HEK293 (cell line): ENCODE data around the gene TTC13.

Experiments used
- CTCF ChIA-PET: fragments of 350-600 bp; formaldehyde crosslinking; extraction: SDS; loops from one replicate; lab custom pipeline; 2021; ENCODE audit warnings: antibody characterized with exemption; lab: Yijun Ruan, JAX
- POLR2A ChIA-PET: fragments of 300-600 bp; formaldehyde crosslinking; extraction: SDS; loops from one replicate; lab custom pipeline; 2020; ENCODE audit warnings: antibody characterized with exemption, inconsistent platforms; lab: Yijun Ruan, JAX
- H3K27ac ChIP-seq: fragments of 200-500 bp; sonication (Bioruptor generic); 2 replicates; pipeline ENCODE4 v1.5.1; 2014; ENCODE audit warnings: low read depth, low read length, control low read depth, inconsistent platforms; ENCODE audit errors: extremely low read depth
- H3K36me3 ChIP-seq, 2 experiments: fragments of 200-500 bp in 1 of 2; sonication (Bioruptor generic) in 1 of 2; 1 replicate in 1 of 2; 2 replicates in 1 of 2; pipeline ENCODE4 v1.5.1; 2014 to 2017; ENCODE audit warnings: inconsistent platforms in 2 of 2, low read length in 2 of 2; ENCODE audit not compliant: control insufficient read depth in 2 of 2, insufficient read depth in 1 of 2
- H3K4me1 ChIP-seq: fragments of 200-500 bp; sonication (Bioruptor generic); 2 replicates; pipeline ENCODE4 v1.5.1; 2014; ENCODE audit warnings: mild to moderate bottlenecking, low read length, inconsistent platforms; ENCODE audit not compliant: control insufficient read depth, insufficient read depth
- H3K4me3 ChIP-seq: 2 replicates; pipeline ENCODE4 v1.5.1; 2011; ENCODE audit warnings: low read depth, mild to moderate bottlenecking, control low read depth, low read length, moderate library complexity
- H3K9me3 ChIP-seq: fragments of 200-500 bp; sonication (Bioruptor generic); 2 replicates; pipeline ENCODE4 v1.5.1; 2014; ENCODE audit warnings: low read depth, low read length, inconsistent platforms; ENCODE audit not compliant: control insufficient read depth, insufficient read depth
- EGR2 ChIP-seq: fragments of 450-650 bp; formaldehyde crosslinking; IDR thresholded peaks from 2 replicates; pipeline ENCODE4 v1.5.1; 2016; ENCODE audit warnings: low read depth, missing biosample characterization, missing genetic modification characterization
- INSM2 ChIP-seq: fragments of 450-650 bp; formaldehyde crosslinking; IDR thresholded peaks from 2 replicates; pipeline ENCODE4 v1.5.1; 2016; ENCODE audit warnings: missing biosample characterization, missing genetic modification characterization
- KLF16 ChIP-seq: fragments of 450-650 bp; formaldehyde crosslinking; IDR thresholded peaks from 2 replicates; pipeline ENCODE4 v1.5.1; 2017; ENCODE audit warnings: missing biosample characterization, missing genetic modification characterization
- MEIS1 ChIP-seq: sonication (generic); formaldehyde crosslinking; IDR thresholded peaks from 2 replicates; pipeline ENCODE4 v1.8.1; 2022; ENCODE audit warnings: missing genetic modification reagents, mild to moderate bottlenecking, borderline replicate concordance
- SCRT1 ChIP-seq: fragments of 450-650 bp; formaldehyde crosslinking; IDR thresholded peaks from 2 replicates; pipeline ENCODE4 v1.5.1; 2016; ENCODE audit warnings: missing biosample characterization, missing genetic modification characterization, borderline replicate concordance
- SP2 ChIP-seq: fragments of 450-650 bp; formaldehyde crosslinking; IDR thresholded peaks from 2 replicates; pipeline ENCODE4 v1.5.1; 2016; ENCODE audit warnings: missing biosample characterization, missing genetic modification characterization
- TSHZ1 ChIP-seq: fragments of 450-650 bp; formaldehyde crosslinking; IDR thresholded peaks from 2 replicates; pipeline ENCODE4 v1.5.1; 2016; ENCODE audit warnings: missing biosample characterization, missing genetic modification characterization, borderline replicate concordance
- WT1 ChIP-seq: fragments of 450-650 bp; formaldehyde crosslinking; IDR thresholded peaks from 2 replicates; pipeline ENCODE4 v1.5.1; 2016; ENCODE audit warnings: missing biosample characterization, missing genetic modification characterization
- YY1 ChIP-seq: fragments of 450-650 bp; formaldehyde crosslinking; IDR thresholded peaks from 2 replicates; pipeline ENCODE4 v1.5.1; 2018; ENCODE audit warnings: missing biosample characterization, missing genetic modification characterization
- ZBTB17 ChIP-seq: fragments of 450-650 bp; formaldehyde crosslinking; IDR thresholded peaks from 2 replicates; pipeline ENCODE4 v1.5.1; 2016; ENCODE audit warnings: missing biosample characterization, missing genetic modification characterization
- ZBTB8A ChIP-seq: fragments of 450-650 bp; formaldehyde crosslinking; IDR thresholded peaks from 2 replicates; pipeline ENCODE4 v1.5.1; 2016; ENCODE audit warnings: missing biosample characterization, missing genetic modification characterization
- ZNF155 ChIP-seq: fragments of 450-650 bp; formaldehyde crosslinking; IDR thresholded peaks from 2 replicates; pipeline ENCODE4 v1.5.1; 2016; ENCODE audit warnings: missing biosample characterization, missing genetic modification characterization
- ZNF19 ChIP-seq: fragments of 450-650 bp; formaldehyde crosslinking; IDR thresholded peaks from 2 replicates; pipeline ENCODE4; 2016; ENCODE audit warnings: missing biosample characterization, missing genetic modification characterization, low read depth
- ZNF223 ChIP-seq: fragments of 450-650 bp; formaldehyde crosslinking; IDR thresholded peaks from 2 replicates; pipeline ENCODE4 v1.5.1; 2016; ENCODE audit warnings: missing biosample characterization, missing genetic modification characterization
- ZNF366 ChIP-seq: fragments of 450-650 bp; formaldehyde crosslinking; conservative IDR thresholded peaks from 2 replicates; pipeline ENCODE4 v1.5.1; 2016; ENCODE audit warnings: missing biosample characterization, missing genetic modification characterization
- ZNF530 ChIP-seq: fragments of 450-650 bp; formaldehyde crosslinking; IDR thresholded peaks from 2 replicates; pipeline ENCODE4 v1.5.1; 2016; ENCODE audit warnings: low read depth, missing biosample characterization, missing genetic modification characterization
- ZNF558 ChIP-seq: fragments of 450-650 bp; formaldehyde crosslinking; IDR thresholded peaks from 2 replicates; pipeline ENCODE4 v1.5.1; 2016; ENCODE audit warnings: missing biosample characterization, missing genetic modification characterization
- ZNF600 ChIP-seq: fragments of 450-650 bp; formaldehyde crosslinking; IDR thresholded peaks from 2 replicates; pipeline ENCODE4 v1.5.1; 2016; ENCODE audit warnings: missing biosample characterization, missing genetic modification characterization
- ZNF610 ChIP-seq: fragments of 450-650 bp; formaldehyde crosslinking; IDR thresholded peaks from 2 replicates; pipeline ENCODE4 v1.5.1; 2016; ENCODE audit warnings: missing biosample characterization, missing genetic modification characterization, borderline replicate concordance
- ZNF701 ChIP-seq: fragments of 450-650 bp; formaldehyde crosslinking; IDR thresholded peaks from 2 replicates; pipeline ENCODE4 v1.5.1; 2016; ENCODE audit warnings: missing biosample characterization, missing genetic modification characterization
- ZNF76 ChIP-seq: fragments of 450-650 bp; formaldehyde crosslinking; IDR thresholded peaks from 2 replicates; pipeline ENCODE4; 2016; ENCODE audit warnings: low read depth, missing biosample characterization, missing genetic modification characterization, borderline replicate concordance
- ZNF776 ChIP-seq: fragments of 450-650 bp; formaldehyde crosslinking; IDR thresholded peaks from 2 replicates; pipeline ENCODE4 v1.5.0; 2017; ENCODE audit warnings: missing biosample characterization, missing genetic modification characterization, borderline replicate concordance
- TF ChIP-seq, protein P1 (sequence below): fragments of 450-650 bp; formaldehyde crosslinking; conservative IDR thresholded peaks from 2 replicates; pipeline ENCODE4 v1.5.1; 2016; ENCODE audit warnings: low read depth, missing biosample characterization, missing genetic modification characterization
- TF ChIP-seq, protein P2 (sequence below): fragments of 450-650 bp; formaldehyde crosslinking; IDR thresholded peaks from 2 replicates; pipeline ENCODE4 v1.5.1; 2016; ENCODE audit warnings: missing biosample characterization, missing genetic modification characterization

TTC13 gene

DNA sequence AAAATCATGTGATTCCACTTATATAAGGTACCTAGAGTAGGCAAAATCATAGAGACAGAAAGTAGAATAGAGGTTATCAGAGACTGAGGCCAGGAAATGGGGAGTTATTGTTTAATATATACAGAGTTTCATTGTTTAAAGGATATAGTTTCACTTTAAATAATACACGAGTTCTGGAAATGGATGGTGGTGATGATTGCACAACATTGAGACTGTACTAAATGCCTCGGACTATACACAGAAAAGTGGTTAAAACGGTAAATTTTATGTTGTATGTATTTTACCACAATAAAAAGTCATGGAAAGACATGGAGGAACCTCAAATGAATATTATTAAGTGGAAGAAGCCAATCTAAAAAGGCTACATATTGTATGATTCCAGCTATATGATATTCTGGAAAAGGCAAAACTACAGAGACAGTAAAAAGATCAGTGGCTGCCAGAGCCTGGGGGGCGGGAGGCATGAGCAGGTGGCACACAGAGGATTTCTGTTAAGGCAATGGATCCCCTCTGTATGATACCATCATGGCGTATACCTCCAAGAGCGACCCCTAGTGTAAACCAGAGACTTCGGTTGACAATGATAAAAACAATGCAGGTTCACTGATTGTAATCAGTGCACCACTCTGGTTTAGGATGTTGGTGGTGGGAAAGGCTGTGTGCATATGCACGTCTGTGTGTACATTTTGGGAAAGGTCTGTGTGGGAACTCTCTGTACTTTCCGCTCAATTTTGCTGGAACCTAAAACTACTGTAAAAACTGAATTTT lies 117.9 kb downstream of the TTC13 start (continued):
- TF ChIP-seq, protein P1, sequence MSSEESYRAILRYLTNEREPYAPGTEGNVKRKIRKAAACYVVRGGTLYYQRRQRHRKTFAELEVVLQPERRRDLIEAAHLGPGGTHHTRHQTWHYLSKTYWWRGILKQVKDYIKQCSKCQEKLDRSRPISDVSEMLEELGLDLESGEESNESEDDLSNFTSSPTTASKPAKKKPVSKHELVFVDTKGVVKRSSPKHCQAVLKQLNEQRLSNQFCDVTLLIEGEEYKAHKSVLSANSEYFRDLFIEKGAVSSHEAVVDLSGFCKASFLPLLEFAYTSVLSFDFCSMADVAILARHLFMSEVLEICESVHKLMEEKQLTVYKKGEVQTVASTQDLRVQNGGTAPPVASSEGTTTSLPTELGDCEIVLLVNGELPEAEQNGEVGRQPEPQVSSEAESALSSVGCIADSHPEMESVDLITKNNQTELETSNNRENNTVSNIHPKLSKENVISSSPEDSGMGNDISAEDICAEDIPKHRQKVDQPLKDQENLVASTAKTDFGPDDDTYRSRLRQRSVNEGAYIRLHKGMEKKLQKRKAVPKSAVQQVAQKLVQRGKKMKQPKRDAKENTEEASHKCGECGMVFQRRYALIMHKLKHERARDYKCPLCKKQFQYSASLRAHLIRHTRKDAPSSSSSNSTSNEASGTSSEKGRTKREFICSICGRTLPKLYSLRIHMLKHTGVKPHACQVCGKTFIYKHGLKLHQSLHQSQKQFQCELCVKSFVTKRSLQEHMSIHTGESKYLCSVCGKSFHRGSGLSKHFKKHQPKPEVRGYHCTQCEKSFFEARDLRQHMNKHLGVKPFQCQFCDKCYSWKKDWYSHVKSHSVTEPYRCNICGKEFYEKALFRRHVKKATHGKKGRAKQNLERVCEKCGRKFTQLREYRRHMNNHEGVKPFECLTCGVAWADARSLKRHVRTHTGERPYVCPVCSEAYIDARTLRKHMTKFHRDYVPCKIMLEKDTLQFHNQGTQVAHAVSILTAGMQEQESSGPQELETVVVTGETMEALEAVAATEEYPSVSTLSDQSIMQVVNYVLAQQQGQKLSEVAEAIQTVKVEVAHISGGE (tag by site-specific recombination): no peak
- TF ChIP-seq ZNF776 (tag by site-specific recombination) (no peak), ZNF701 (no peak), ZNF610 (tag by site-specific recombination) (no peak)
- TF ChIP-seq, protein P2, sequence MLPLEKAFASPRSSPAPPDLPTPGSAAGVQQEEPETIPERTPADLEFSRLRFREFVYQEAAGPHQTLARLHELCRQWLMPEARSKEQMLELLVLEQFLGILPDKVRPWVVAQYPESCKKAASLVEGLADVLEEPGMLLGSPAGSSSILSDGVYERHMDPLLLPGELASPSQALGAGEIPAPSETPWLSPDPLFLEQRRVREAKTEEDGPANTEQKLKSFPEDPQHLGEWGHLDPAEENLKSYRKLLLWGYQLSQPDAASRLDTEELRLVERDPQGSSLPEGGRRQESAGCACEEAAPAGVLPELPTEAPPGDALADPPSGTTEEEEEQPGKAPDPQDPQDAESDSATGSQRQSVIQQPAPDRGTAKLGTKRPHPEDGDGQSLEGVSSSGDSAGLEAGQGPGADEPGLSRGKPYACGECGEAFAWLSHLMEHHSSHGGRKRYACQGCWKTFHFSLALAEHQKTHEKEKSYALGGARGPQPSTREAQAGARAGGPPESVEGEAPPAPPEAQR: no peak

DNA sequence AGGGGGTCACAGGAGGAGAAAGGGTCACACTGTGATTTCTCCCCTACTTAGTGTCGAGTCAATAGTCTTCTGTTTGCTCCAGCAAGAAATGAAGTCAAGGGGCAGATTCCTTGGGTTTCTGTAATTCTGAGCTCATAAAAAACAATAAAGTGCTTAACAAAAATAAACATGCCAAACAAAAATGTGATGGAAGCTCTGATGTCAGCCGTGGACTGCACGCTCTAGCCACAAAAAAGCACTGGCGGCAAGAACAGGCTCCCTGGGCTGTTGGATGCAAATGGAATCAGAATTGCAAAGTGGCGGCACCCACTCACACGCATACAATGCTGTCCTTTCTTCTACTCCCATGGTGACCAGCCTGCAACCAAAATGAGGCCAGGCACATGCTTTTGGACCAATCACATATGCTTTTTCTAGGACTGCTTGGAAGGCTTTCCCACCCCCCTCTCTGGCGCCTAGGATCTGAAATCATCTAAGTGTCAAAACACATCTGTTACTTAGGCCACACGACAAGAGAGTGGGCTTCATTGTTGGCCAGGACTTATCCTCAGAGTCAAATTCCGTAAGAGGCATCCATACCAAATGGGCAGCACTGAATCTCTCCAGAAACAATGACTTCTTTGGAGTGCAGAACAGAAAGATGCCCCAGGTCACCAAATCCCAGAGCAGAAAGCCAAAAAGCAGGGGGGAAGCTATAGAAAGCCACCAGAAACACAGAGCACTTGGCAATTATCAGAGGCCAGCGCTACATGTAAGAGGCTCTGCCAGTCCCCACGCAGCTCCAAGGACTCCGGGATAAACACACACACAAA lies 119.5 kb downstream of the TTC13 start:
- ChIA-PET POLR2A (interaction anchor here (0.7 to 2.2 kb wide), 3 partner anchors 9 to 487 kb away, joined by 3 to 11 read pairs (median 4); partner anchors contain the start of gene C1orf198), CTCF (interaction anchor here (0.6 to 1.0 kb wide), 2 partner anchors 61 to 355 kb away, joined by 3 to 4 read pairs; no protein-coding TSS in a partner anchor)
- peaks cover 0 to 13% of the 10 kb centered on the region in 2 experiments; a peak in 1 of 3 replicates for H3K36me3 ChIP-seq
- H3K4me3 ChIP-seq: no peak overlapping the region
- no peaks in the 10 kb centered on the region for H3K9me3 ChIP-seq
- peaks cover 7% of the 10 kb centered on the region for H3K4me1 ChIP-seq
- H3K27ac ChIP-seq: no peak overlapping the region
- no peak for TF ChIP-seq ZNF558 (tag by site-specific recombination)
- TF ChIP-seq YY1 (tag by site-specific recombination): no peak
- TF ChIP-seq ZNF19 (tag by site-specific recombination): no peak
- TF ChIP-seq ZNF155 (tag by site-specific recombination): no peak
- 0 out of 2 replicates have a peak, but pooled peaks have one; percentile 16 for TF ChIP-seq WT1 (tag by site-specific recombination)
- peak; percentile 55; the same call in 1 of the 2 replicates for TF ChIP-seq INSM2
- TF ChIP-seq MEIS1 (CRISPR knock-in tag): no peak
- TF ChIP-seq EGR2: no peak
- no peak for TF ChIP-seq ZNF776 (tag by site-specific recombination)
- no peak for TF ChIP-seq ZNF223
- TF ChIP-seq ZNF600 (tag by site-specific recombination): 0 out of 2 replicates have a peak, but pooled peaks have one; percentile 18
- TF ChIP-seq SP2 (tag by site-specific recombination): no peak
- TF ChIP-seq ZNF530 (tag by site-specific recombination): no peak
- 0 out of 2 replicates have a peak, but pooled peaks have one; percentile 23 for TF ChIP-seq ZBTB17 (tag by site-specific recombination)
- no peak for TF ChIP-seq ZNF76 (tag by site-specific recombination)
- TF ChIP-seq SCRT1 (tag by site-specific recombination): no peak
- TF ChIP-seq KLF16 (tag by site-specific recombination): peak; percentile 15; the same call in 1 of the 2 replicates
- no peak for TF ChIP-seq TSHZ1 (tag by site-specific recombination)
- TF ChIP-seq ZNF366 (tag by site-specific recombination): peak; percentile 50; the same call in 1 of the 2 replicates
- 0 out of 2 replicates have a peak, but pooled peaks have one; percentile 27 for TF ChIP-seq ZBTB8A
